ENCODE results near the gene ZNF606. TPM values are rescaled to one million over a fixed set of nuclear protein-coding genes. Genes with fewer than 3 reads are reported as not detected.

The ZNF606 gene
- total RNA-seq, 2 experiments from 2014 or later: 7.5 to 10.0 TPM

DNA sequence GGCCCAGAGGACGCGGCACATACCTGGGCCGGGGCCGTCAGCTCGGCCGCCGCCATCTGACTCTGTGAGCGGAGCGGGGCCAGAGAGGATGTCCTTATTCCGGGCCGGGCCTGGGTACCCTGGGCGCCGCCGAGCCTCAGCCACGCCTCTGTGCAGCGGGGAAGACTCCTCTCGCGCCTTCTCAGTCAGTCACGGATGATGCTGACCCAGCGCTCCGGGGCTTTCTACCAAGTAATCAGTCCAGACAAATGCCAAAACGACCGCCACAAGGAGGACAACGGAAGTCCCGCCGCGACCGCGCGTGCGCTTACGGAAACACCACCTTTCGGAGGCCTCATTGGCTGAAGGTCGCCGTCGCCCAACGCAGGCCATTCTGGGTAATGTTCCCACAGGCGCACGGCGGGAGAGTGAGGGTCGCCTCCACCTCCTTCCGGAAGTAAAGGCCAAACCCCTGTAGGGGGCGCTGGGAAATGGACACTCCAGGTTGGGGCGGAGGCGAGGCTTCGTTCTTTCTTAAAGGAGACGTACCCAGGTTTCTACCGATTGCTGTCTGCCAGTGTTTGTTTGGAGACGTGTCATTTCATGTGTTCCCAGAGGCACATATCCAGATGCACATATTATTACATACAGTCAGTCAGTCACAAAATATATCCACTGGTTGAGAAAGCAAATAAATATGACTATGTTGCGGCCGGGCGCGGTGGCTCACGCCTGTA, 55.0 kb downstream of the ZNF606 start, which contains the start of gene ZNF256:
Gene ZNF256, minus strand, starts transcription at position 288 of the 716 bp plus-strand sequence. Its CDS starts 232 bp downstream, at position 56.
- peaks cover 40% of the 10 kb centered on the region for H3K9me3 Mint-ChIP-seq
- intact Hi-C loops (cut with micrococcal nuclease): no loop called here
- H3K27ac Mint-ChIP-seq: peak within 1 kb of the TSS; percentile 96
- TF ChIP-seq, protein P1, sequence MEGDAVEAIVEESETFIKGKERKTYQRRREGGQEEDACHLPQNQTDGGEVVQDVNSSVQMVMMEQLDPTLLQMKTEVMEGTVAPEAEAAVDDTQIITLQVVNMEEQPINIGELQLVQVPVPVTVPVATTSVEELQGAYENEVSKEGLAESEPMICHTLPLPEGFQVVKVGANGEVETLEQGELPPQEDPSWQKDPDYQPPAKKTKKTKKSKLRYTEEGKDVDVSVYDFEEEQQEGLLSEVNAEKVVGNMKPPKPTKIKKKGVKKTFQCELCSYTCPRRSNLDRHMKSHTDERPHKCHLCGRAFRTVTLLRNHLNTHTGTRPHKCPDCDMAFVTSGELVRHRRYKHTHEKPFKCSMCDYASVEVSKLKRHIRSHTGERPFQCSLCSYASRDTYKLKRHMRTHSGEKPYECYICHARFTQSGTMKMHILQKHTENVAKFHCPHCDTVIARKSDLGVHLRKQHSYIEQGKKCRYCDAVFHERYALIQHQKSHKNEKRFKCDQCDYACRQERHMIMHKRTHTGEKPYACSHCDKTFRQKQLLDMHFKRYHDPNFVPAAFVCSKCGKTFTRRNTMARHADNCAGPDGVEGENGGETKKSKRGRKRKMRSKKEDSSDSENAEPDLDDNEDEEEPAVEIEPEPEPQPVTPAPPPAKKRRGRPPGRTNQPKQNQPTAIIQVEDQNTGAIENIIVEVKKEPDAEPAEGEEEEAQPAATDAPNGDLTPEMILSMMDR (IDR thresholded peaks at IDR 0.05): peak; percentile 49
- ATAC-seq: peak; percentile 97
- H3K36me3 Mint-ChIP-seq (ENCODE audit: low read depth): peaks cover 46% of the 10 kb centered on the region
- peak within 1 kb of the TSS; percentile 94 for H3K4me3 Mint-ChIP-seq
- H3K4me1 Mint-ChIP-seq (ENCODE audit: low read depth): peaks cover 14% of the 10 kb centered on the region
- no peaks in the 10 kb centered on the region for H3K27me3 Mint-ChIP-seq
- DNase-seq: peak; percentile 96
- CTCF ChIA-PET: no interaction called here
- POLR2A ChIA-PET: interaction anchor here (1.9 kb wide), 1 partner anchor 59 kb away, joined by 5 read pairs; the partner anchor contains the start of gene ZNF814

DNA sequence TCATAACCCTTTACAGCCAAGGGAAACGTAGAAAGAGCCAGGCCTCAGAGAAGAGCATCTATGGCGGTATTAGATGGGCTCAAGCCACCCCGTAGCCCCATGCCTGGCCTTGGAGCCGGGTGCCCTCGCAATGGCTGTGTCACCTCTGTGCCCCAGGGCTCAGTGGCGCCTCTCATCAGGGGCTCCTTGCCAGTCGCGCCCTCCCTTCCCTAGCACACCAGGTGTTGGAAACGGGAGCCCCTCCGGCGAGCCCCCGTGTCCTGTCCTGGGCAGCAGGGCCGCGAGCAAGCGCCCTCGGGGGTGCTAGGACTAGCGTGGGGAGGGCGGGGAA, 55.6 kb downstream of the ZNF606 start:
- ChIA-PET POLR2A (interaction anchor here (1.9 kb wide), 1 partner anchor 58 kb away, joined by 5 read pairs; the partner anchor contains the start of gene ZNF814), CTCF (no interaction called here)
- DNase-seq (no peak), ATAC-seq (peak; percentile 14)
- Mint-ChIP-seq H3K27me3 (no peaks in the 10 kb centered on the region), H3K4me3 (peak overlapping the region; percentile 94), H3K4me1 (ENCODE audit: low read depth) (peaks cover 14% of the 10 kb centered on the region), H3K36me3 (ENCODE audit: low read depth) (peaks cover 51% of the 10 kb centered on the region), H3K9me3 (peaks cover 44% of the 10 kb centered on the region), H3K27ac (peak overlapping the region; percentile 96)
- TF ChIP-seq, protein P1 (IDR thresholded peaks at IDR 0.05): no peak
- intact Hi-C loops (cut with micrococcal nuclease): no loop called here

DNA sequence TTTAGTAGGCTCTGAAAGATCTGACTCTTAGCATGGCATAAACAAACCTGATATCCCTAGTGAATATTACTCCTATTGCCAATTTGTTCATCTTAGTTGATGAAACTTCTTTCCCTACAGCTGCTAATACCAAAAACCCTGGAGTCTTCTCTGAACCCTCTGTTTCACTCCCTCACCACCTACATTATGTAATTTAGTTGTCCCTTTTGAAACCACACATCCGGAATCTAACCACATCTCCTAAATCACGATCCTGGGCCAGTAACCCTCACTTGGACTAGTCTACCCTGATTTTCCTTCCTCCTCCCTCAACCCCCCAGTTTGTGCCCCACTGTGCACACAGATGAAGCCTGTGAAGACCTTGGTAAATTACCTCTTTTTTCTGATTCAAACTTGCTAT, 56.3 kb downstream of the ZNF606 start:
- Mint-ChIP-seq H3K9me3 (peaks cover 49% of the 10 kb centered on the region), H3K4me3 (peak overlapping the region; percentile 94), H3K27me3 (no peaks in the 10 kb centered on the region), H3K36me3 (ENCODE audit: low read depth) (peaks cover 58% of the 10 kb centered on the region), H3K4me1 (ENCODE audit: low read depth) (peaks cover 14% of the 10 kb centered on the region), H3K27ac (peak overlapping the region; percentile 96)
- ChIA-PET POLR2A (interaction anchor here (1.5 to 1.9 kb wide), 3 partner anchors 19 to 57 kb away, joined by 3 to 5 read pairs (median 5); partner anchors contain the start of genes ZNF417 and ZNF814), CTCF (no interaction called here)
- TF ChIP-seq, protein P1 (IDR thresholded peaks at IDR 0.05): no peak
- intact Hi-C loops (cut with micrococcal nuclease): no loop called here
- DNase-seq (no peak), ATAC-seq (no peak)

DNA sequence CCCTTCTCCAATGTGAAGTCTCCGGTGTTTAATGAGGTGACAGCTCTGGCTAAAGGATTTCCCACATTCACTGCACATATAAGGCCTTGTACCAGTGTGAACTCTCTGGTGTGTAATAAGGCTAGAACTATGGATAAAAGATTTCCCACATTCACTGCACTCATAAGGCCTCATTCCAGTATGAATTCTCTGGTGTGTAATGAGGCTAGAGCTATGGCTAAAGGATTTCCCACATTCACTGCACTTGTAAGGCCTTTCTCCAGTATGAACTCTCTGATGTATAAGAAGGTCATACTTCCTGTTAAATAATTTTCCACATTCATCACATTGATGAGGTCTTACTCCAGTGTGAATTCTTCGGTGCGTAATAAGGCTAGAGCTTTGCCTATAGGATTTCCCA, 61.0 kb downstream of the ZNF606 start:
- ChIA-PET POLR2A (interaction anchor here (1.3 kb wide), 1 partner anchor 11 kb away, joined by 6 read pairs; no protein-coding TSS in a partner anchor), CTCF (no interaction called here)
- intact Hi-C loops (cut with micrococcal nuclease): no loop called here
- H3K27me3 Mint-ChIP-seq: no peaks in the 10 kb centered on the region
- ATAC-seq: no peak
- DNase-seq: no peak
- peaks cover 10% of the 10 kb centered on the region for H3K4me1 Mint-ChIP-seq (ENCODE audit: low read depth)
- H3K27ac Mint-ChIP-seq: no peak overlapping the region
- H3K4me3 Mint-ChIP-seq: no peak overlapping the region
- TF ChIP-seq, protein P1 (IDR thresholded peaks at IDR 0.05): no peak
- H3K36me3 Mint-ChIP-seq (ENCODE audit: low read depth): peaks cover 87% of the 10 kb centered on the region
- peaks cover 65% of the 10 kb centered on the region for H3K9me3 Mint-ChIP-seq

DNA sequence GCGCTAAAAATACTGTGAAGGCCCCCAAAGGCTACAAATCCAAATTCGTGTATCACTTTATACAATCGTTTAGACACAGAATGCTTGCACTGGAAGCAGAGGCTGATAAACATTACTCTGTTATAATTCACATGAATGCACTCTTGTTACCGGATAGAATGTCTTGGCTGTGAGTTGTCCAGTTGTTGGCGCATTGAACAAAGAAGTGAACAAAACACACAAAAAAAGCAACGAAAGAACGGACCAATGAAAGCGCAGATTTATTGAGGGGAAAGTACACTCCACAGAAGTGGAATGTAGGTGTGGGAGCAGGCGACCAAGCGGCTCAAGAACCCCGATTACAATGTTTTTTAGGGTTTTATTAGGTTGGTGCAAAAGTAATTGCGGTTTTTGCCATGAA, 66.9 kb downstream of the ZNF606 start:
- Mint-ChIP-seq H3K36me3 (ENCODE audit: low read depth) (peaks cover 72% of the 10 kb centered on the region), H3K27me3 (no peaks in the 10 kb centered on the region), H3K4me1 (ENCODE audit: low read depth) (peaks cover 6% of the 10 kb centered on the region), H3K4me3 (no peak overlapping the region), H3K27ac (no peak overlapping the region), H3K9me3 (peaks cover 50% of the 10 kb centered on the region)
- CTCF ChIA-PET: no interaction called here
- POLR2A ChIA-PET: interaction anchor here (0.6 to 1.6 kb wide), 4 partner anchors 10 to 421 kb away, joined by 3 to 5 read pairs (median 4); no protein-coding TSS in a partner anchor
- intact Hi-C loops (cut with micrococcal nuclease): no loop called here
- DNase-seq (no peak), ATAC-seq (no peak)
- TF ChIP-seq, protein P1 (IDR thresholded peaks at IDR 0.05): no peak
